ENCODE measurements around the gene ZCCHC17.

Gene ZCCHC17

DNA sequence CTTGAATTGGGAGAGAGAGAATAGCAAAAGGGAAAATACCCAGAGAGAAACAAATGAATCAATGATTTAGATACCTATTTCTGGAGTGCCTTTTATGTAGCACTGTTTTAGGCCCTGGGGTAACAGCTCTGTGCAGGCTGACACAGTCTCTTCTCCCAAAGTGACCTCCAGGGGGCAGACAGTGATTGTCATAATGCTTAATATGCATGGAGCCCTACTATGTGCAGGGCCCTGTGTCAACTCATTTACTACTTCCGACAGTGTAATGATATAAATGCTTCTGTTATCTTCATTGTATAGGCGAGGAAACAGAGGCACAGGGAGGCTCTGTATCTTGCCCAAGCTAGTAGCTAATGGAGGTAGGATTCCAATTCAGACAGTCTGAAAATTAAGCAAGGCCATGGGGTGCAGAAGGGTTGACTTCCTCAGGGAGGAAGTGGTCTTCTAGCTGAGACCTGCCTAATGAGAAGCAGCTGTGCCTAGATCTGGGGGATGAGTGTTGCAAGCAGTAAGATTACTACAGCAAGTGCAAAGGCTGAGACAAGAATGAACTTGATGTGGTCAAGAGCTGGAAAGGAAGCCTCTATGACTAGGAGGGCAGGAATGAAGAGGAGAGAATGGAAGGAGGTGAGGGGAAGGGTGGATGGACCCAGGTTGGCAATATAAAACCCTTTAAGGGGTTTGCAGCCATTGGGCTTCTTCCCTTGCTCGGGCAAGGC is 100.0 kb downstream of the ZCCHC17 start:
- DNase-seq (ENCODE audit: low read depth in 1 of 2, low spot score in 1 of 2): peak in 1 of 2 experiments; percentile 28
- in situ Hi-C loops (cut with HindIII; ENCODE audit: low pct_unique_long_range_greater_than_20kb, low sequenced_read_pairs): no loop called here
- TF ChIP-seq JUND (IDR thresholded peaks at IDR 0.05; ENCODE audit: low read depth): no peak

DNA sequence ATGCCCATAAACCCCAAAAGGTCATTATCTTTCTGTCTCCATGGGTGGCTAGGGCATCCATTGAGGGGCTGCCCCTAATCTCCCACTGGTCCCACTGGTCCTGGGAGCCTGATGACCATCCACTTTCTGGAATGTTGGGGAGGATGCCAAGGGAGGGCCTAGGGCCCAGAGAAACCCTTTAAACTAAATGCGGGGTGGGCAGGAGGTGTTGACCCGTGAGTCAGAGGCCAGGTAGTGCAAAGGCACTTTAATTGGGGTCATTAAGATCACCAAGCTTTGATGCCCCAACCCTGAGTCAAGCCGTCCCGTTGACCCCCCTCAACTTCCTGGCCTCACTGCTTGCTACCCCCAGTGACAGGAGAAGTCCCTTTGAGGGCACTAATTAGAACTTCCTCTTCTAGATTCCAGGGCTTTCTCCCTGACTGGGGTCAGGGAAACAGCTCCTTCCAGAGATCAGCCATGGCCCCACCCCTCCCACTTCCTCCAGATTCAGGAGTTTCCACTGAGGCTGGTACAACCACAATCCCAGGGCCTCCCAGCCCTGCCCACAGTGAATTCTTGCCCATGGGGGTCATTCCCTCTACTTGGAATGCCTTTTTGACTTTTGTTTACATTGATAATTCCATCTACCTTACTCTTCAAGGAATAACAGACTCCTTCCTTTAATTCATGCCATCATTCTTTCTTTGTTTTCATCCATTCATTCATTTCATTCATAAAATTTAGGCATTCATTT is 100.7 kb downstream of the ZCCHC17 start:
- DNase-seq (ENCODE audit: low read depth in 1 of 2, low spot score in 1 of 2): no peak
- in situ Hi-C loops (cut with HindIII; ENCODE audit: low pct_unique_long_range_greater_than_20kb, low sequenced_read_pairs): no loop called here
- no peak for TF ChIP-seq JUND (IDR thresholded peaks at IDR 0.05; ENCODE audit: low read depth)

DNA sequence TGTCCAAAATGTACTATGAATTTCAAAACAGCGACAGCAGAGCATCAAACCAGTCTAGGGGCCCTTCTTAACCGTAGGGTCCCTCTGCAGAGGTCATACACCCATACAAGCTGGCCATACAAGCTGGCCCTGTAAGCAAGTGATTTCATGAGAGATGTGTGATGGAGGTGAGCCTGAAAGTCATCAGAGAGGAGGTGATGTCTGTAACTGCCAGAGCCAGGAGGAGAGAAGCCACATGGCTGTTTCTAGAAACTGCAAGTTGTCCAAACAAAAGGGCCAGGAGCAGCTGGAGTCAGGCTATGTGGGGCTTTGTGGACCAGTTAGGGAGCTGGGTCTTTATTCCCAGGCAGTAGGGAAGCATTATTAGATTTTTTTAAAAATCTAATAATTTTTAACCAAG is 101.4 kb downstream of the ZCCHC17 start:
- in situ Hi-C loops (cut with HindIII; ENCODE audit: low pct_unique_long_range_greater_than_20kb, low sequenced_read_pairs): no loop called here
- TF ChIP-seq JUND (IDR thresholded peaks at IDR 0.05; ENCODE audit: low read depth): no peak
- no peak for DNase-seq (ENCODE audit: low read depth in 1 of 2, low spot score in 1 of 2)

GRCh38 chr1:31399976-31400375 is 103.1 kb downstream of the ZCCHC17 start:
- DNase-seq (ENCODE audit: low read depth in 1 of 2, low spot score in 1 of 2): no peak
- in situ Hi-C loops (cut with HindIII; ENCODE audit: low pct_unique_long_range_greater_than_20kb, low sequenced_read_pairs): no loop called here
- no peak for TF ChIP-seq JUND (IDR thresholded peaks at IDR 0.05; ENCODE audit: low read depth)

DNA sequence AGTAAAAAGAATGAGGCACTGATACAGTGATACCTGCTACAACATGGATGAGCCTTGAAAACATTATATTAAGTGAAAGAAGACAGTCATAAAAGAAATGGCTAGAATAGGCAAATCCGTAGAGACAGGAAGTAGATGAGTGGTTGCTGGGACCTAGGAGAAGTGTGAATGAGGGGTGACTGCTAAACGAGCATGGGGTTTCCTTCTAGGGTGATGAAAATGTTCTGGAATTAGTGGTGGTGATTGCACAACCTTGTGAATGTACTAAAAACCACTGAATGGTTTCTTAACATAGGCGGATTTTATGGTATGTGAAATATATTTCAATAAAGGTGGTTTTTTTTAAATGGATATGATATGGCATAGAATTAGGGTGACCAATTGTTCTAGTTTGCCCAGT is 103.6 kb downstream of the ZCCHC17 start:
- DNase-seq (ENCODE audit: low read depth in 1 of 2, low spot score in 1 of 2): no peak
- TF ChIP-seq JUND (IDR thresholded peaks at IDR 0.05; ENCODE audit: low read depth): no peak
- in situ Hi-C loops (cut with HindIII; ENCODE audit: low pct_unique_long_range_greater_than_20kb, low sequenced_read_pairs): no loop called here

DNA sequence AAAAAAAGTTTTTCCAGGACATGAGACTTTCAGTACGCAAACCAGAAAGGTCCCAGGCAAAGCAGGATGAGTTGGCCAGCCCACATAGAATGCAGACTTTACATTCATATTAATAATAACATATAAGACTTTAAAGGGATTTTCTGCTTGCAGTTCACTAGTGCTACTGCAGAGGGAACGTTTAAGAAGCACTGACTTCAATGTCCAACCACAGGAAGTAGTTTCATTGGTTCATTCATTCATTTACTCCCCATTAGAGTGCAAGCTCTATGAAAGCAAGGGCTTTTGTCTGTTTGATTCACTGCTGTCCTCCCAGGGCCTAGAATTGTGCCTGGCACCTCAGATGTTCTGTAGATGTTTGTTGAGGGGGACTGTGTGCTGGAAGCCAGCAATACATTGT is 104.4 kb downstream of the ZCCHC17 start:
- in situ Hi-C loops (cut with HindIII; ENCODE audit: low pct_unique_long_range_greater_than_20kb, low sequenced_read_pairs): no loop called here
- no peak for TF ChIP-seq JUND (IDR thresholded peaks at IDR 0.05; ENCODE audit: low read depth)
- no peak for DNase-seq (ENCODE audit: low read depth in 1 of 2, low spot score in 1 of 2)

DNA sequence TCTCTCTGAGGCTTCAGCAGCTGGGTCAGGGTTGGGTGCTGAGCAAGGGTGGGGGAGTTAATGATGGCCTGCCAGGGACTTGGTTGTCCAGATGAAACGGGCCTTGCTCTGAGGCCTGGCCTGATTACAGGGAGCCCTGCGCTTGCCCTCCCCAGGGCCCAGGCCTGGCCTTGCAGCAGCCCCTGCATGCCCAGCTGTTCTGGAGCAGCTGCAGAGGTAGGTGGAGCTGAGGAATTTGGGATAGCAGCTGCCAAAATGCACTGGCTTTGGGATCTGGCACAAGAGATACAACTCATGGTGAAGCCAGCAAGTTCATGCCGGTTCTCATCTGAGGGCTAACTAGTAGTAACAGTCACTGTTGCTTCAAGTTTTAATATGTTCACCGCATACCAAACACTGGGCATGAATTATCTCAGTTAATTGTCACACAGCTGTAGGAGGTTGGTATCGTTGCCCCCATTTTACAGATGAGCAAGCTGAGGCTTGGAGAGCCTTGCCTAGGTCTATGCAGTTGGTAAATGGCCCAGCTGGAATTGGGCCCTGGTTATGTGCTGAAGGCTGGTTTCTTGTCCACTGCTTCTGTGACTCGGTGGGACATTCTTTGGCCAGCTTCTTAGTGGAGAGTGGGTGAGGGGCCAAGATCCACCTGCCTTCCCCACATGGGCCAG is 108.9 kb downstream of the ZCCHC17 start:
- no peak for DNase-seq (ENCODE audit: low read depth in 1 of 2, low spot score in 1 of 2)
- no peak for TF ChIP-seq JUND (IDR thresholded peaks at IDR 0.05; ENCODE audit: low read depth)
- in situ Hi-C loops (cut with HindIII; ENCODE audit: low pct_unique_long_range_greater_than_20kb, low sequenced_read_pairs): no loop called here

DNA sequence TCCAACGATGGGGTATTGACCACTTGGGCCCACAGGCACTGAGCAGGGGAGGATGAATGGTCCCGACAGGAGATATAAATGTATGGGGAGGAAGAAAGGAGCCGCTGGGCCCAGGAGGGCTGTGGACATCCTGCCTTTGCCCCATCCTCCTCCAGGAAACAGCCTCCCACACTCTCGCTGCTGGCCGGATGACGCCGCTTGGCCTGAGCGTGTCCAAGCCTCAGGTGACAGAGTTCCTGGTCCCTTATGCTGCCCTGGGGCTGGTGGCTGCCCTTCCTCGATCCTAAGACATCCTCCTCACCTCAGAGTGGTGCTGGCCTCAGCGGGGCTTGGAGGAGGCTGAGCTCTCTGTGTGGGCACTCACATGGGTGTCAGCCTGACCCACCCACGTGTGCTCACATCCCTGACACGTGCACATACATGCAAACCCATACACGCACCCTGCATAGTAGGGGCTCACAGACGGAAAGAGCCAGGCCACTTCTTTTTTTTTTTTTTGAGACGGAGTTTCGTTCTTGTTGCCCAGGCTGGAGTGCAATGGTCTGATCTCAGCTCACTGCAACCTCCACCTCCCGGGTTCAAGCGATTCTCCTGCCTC is 110.3 kb downstream of the ZCCHC17 start:
- TF ChIP-seq JUND (IDR thresholded peaks at IDR 0.05; ENCODE audit: low read depth): no peak
- in situ Hi-C loops (cut with HindIII; ENCODE audit: low pct_unique_long_range_greater_than_20kb, low sequenced_read_pairs): no loop called here
- no peak for DNase-seq (ENCODE audit: low read depth in 1 of 2, low spot score in 1 of 2)

DNA sequence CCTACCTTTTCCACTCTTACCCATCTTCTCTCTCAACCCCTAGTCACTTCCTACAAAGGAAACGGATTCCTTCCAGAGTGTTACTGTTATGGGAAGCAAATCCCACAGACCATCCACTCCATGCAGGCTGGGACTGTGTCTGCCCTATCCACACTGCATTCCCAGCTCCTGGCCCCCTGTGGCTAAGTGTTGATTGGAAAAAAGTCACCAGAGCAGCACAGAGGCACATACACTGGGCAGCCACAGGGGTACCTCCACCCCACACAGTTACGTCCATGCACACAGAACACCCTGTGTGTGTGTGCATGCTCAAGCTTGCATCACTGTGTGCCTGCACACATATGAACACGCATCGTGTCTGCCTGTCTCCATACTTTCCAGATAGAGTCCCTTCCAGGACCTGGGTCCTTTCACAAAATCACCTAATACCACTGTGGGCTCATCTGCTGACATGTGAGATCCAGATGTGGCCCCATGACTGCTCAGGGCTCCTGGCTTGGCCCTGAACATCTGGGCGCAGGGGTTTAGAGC is 112.0 kb downstream of the ZCCHC17 start:
- DNase-seq (ENCODE audit: low read depth in 1 of 2, low spot score in 1 of 2): no peak
- in situ Hi-C loops (cut with HindIII; ENCODE audit: low pct_unique_long_range_greater_than_20kb, low sequenced_read_pairs): no loop called here
- TF ChIP-seq JUND (IDR thresholded peaks at IDR 0.05; ENCODE audit: low read depth): no peak

DNA sequence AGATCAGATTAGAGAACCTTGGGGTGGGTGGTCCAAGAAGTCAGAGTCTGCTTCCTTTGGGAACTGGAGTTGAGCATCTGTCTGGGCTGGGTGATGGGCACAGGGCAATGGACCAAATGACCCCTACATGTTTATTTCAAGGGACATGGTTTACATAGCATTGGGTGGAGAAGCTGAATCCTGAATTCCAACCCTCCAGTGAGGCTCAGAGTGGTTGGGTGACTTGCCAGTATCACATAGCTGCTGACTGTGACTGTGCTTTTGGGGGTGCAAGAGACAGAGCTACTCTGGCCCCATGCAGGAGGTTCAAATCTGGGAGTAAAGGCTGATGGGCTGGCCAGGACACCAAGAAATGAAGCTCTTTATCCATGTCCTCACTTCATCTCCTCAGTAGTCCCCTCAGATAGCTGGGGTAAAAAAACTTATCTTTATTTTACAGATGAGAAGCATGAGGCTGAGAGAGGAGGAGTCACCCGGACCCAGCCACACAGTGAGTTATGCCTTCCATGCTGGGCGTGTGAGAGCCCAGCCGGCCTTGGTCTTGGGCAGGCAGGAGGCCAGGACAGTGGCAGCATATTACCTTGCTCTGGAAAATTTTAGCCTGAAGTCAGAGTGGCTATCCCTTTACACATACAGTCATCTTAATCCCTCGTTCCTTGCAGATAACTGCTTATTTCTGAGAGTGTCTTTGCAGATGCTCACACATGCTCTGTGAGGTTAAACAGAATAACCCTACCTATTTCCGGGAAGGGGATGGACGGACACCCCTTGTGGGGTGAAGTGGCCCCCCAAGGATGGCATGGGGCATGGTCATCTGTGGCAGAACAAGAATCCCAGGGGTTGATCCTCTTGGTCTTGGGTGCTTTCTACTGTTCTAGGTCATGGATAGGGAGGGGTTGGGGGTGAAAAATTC is 113.4 kb downstream of the ZCCHC17 start:
- in situ Hi-C loops (cut with HindIII; ENCODE audit: low pct_unique_long_range_greater_than_20kb, low sequenced_read_pairs): no loop called here
- no peak for TF ChIP-seq JUND (IDR thresholded peaks at IDR 0.05; ENCODE audit: low read depth)
- no peak for DNase-seq (ENCODE audit: low read depth in 1 of 2, low spot score in 1 of 2)

- in situ Hi-C loops (cut with HindIII; ENCODE audit: low pct_unique_long_range_greater_than_20kb, low sequenced_read_pairs): no loop called here
- no peak for TF ChIP-seq JUND (IDR thresholded peaks at IDR 0.05; ENCODE audit: low read depth)
- no peak for DNase-seq (ENCODE audit: low read depth in 1 of 2, low spot score in 1 of 2)
Measured at GRCh38 chr1:31410871-31411270, 114.0 kb downstream of the ZCCHC17 start.

- in situ Hi-C loops (cut with HindIII; ENCODE audit: low pct_unique_long_range_greater_than_20kb, low sequenced_read_pairs): no loop called here
- TF ChIP-seq JUND (IDR thresholded peaks at IDR 0.05; ENCODE audit: low read depth): no peak
- no peak for DNase-seq (ENCODE audit: low read depth in 1 of 2, low spot score in 1 of 2)
Measured at GRCh38 chr1:31412205-31412604, 115.4 kb downstream of the ZCCHC17 start.
